ENCODE results near the gene ST3GAL6.

ST3GAL6 gene

GRCh38 chr3:98740324-98740723, 22.8 kb upstream of the ST3GAL6 start:
- DNase-seq (ENCODE audit: low read depth) = no peak

GRCh38 chr3:98741121-98741716, 21.9 kb upstream of the ST3GAL6 start:
- peak; percentile 11 for DNase-seq (ENCODE audit: low read depth)

GRCh38 chr3:98743071-98743470, 20.1 kb upstream of the ST3GAL6 start:
- no peak for DNase-seq (ENCODE audit: low read depth)

GRCh38 chr3:98744283-98744682, 18.9 kb upstream of the ST3GAL6 start:
- DNase-seq (ENCODE audit: low read depth) = no peak

DNA sequence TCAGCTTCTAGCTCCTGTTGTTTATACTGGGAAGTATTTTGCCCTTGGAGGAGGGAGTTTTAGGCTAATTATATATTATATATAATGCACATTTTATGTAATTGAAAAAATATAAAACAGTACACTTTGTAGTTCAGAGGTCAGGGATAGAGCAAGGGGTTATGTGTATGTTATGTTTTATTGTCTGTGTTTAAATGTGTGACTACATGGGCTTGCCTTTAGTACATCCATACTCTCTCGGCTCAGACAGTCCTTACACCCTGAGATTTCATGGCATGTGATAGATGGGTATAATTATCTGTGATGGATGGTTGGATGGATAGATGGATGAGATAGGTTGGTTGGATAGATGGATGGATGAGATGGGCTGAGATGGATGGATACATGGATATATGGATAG, 17.4 kb upstream of the ST3GAL6 start:
- DNase-seq (ENCODE audit: low read depth) = no peak

GRCh38 chr3:98746122-98746521, 17.0 kb upstream of the ST3GAL6 start:
- no peak for DNase-seq (ENCODE audit: low read depth)

GRCh38 chr3:98746882-98747281, 16.3 kb upstream of the ST3GAL6 start:
- DNase-seq (ENCODE audit: low read depth) = no peak

- no peak for DNase-seq (ENCODE audit: low read depth)
These were observed 12.7 kb upstream of the ST3GAL6 start for GRCh38 chr3:98750276-98750919.

DNA sequence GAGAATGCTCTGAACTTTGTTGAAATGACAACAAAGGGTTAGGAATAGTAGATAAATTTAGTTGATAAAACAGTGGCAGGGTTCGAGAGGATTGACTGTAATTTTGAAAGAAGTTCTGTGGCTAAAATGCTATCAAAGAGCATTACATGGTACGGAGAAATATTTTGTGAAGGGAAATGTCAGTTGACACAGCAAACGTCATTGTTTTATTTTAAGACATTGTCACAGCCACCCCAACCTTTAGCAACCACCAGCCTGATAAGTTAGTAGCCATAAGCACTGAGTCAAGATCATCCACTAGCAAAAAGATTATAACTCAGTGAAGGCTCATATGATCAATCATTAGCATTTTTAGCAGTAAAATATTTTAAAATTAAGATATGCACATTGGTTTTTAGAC, 8.7 kb upstream of the ST3GAL6 start:
- no peak for DNase-seq (ENCODE audit: low read depth)

DNA sequence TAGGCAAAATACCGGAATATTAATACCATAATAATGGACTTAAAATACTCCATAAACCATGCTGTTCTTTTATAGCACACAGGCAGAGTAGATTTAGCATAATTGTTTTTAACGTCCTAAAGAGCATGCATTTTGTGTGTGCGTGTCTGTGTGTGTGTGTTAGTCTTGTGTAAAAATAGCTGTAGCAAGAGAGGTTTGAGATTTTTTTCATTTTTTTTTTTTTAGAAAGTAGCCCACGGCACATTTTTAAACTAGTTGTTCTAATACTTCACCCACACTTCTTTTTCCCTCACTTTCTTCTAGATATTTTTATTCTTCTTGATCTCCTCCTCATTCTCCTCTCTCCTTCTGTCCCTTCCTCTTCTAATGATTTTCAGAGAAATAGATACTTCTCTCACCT, 7.5 kb upstream of the ST3GAL6 start:
- DNase-seq (ENCODE audit: low read depth) = no peak

GRCh38 chr3:98759629-98760028, 3.5 kb upstream of the ST3GAL6 start:
- DNase-seq (ENCODE audit: low read depth) = no peak

DNA sequence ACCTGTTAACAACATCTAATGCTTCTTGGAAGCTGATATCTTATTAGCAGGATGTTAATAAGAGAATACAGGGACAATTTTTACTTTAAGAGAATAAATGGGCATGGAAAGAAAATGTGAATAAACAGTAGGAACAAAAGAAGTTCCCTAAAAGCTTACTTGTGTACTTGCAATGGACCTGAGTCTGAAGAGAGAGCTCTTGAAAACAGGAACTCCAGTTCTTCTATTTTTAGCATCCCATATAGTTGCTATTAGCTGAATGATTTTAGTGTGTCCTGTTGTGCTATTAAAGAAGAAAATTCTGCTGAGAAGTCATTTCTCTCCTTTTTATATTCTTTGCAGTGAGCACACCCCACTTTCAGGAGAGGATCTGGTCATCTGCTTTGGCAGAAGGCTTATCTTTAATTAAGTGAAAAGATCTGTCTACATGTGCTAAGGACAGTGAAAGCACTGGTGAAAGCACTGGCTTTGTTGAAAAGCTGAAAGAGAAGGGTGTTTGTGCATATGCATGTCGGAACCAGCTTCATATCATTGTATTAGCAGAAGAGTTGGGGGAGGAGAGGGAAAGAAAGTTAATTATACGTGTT, 1.4 kb upstream of the ST3GAL6 start:
- no peak for DNase-seq (ENCODE audit: low read depth)

DNA sequence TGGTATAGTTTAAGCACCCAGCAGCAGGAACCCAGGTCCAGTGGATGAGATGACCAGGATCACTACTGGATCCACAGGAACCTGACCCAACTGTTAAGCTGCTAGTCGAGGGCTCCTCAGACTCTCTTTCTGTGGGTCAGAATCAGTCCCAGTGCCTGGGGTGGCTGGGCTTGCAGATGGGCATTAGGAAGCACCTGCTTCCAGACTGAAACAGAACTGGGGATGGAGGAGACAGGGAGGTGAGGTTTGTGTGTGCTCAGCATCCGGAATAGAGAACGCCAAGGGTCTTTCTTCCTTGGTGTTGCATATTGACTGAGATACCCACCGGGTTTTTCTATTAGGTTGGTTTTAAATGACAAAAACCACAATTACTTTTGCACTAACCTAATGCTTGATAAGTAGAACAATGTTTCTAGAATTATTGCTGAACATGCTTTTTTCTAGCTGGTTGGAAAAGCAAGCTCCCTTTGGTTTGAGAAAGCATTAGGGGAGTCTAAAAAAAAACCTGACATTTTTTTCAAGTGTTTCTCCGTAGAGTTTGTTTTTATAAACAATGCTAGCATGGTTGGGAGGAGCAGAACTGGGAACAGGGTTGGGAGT, 779 bp downstream of the ST3GAL6 start:
- DNase-seq (ENCODE audit: low read depth) = no peak

- DNase-seq (ENCODE audit: low read depth) = no peak
These were observed 1.3 kb downstream of the ST3GAL6 start for GRCh38 chr3:98764472-98764884.

DNA sequence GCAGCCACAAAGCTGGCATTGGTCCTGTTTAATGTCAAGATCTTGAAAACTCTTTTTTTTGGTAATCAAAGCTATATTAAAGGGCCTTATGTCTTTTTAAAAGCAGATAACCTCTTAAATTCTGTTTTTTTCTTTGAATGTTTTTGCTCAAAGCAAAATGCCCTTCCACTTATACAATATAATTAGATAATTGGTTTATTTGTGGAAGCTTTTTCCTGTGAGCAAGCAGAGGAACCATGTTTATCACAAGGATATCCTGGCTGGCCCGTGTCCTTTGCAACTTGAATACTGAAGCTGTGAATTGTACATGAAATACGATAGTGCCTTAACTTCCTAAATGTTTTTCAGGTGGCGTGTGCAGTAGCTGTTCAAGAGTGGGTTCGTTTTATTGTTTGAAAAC, 2.6 kb downstream of the ST3GAL6 start:
- no peak for DNase-seq (ENCODE audit: low read depth)

DNA sequence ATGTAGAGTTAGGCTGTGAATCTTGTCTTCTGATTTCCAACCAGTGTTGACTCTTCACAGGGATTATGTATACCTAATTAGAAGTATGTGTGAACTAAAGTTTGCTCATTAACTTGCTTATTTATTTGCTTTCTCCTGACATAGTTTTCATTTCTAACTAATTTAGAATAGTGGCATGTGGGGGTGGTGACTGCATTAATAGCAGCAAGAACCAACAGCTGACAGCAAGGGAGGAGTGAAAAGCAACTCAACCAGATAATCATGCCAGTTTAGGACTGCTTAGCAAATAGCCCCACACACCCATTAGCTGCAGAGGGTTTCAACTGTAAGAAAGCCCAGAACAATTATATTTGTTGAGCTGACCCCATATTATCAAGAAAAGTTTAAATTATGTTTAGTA, 3.8 kb downstream of the ST3GAL6 start:
- no peak for DNase-seq (ENCODE audit: low read depth)

- no peak for DNase-seq (ENCODE audit: low read depth)
These were observed 5.8 kb downstream of the ST3GAL6 start for GRCh38 chr3:98768961-98769360.

GRCh38 chr3:98769448-98769847, 6.3 kb downstream of the ST3GAL6 start:
- no peak for DNase-seq (ENCODE audit: low read depth)

- DNase-seq (ENCODE audit: low read depth) = no peak
These were observed 7.3 kb downstream of the ST3GAL6 start for GRCh38 chr3:98770261-98771039.

DNA sequence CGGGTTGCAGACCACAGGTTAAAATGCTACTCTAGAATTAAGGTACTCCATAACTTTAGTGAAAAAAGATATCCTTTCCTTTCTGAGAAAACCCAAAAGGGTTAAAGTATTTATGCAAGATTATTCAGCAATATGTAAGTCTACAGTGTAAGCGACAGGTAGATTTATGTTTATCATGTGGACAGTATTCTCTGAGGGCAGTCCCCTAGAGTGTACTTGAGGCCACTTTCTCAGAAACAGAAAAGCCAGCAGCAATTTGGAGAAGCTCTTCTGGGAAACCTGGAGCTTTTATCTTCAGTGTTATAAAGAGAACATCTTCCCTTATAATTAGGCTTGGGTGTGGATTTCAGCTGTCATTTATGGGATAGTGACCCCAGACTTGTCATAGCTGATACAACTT, 8.9 kb downstream of the ST3GAL6 start:
- no peak for DNase-seq (ENCODE audit: low read depth)

DNA sequence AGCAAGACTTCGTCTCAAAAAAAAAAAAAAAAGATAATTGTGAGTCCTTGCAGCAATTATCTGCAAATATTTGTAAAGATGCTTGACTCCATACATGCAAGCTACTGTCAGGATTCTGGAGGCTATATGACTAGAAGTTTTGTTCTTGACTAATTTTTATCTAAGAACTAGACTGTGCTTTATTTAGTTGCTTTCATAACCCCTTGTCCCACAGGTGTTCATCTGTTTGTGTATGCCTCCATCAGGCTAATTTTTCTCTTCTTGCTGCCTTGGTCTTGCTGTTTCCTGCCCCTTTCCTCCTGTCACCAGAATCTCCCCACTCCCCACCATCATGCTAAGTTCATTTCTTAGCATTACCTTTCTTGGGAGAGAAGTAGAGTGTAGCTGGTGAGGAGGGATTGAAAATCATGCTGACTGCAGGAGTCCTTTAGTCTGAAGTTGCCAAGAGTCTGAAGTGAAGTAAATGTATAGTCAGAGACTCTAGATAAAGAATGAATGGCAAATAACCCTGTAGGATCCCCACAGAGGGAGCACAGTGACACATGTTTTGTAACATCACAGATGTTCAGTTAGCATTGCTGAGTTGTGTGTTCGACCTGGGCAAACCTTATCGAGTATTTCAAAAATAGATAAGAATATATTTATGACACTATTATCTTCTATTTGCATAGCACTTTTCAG, 12.5 kb downstream of the ST3GAL6 start:
- DNase-seq (ENCODE audit: low read depth) = no peak

- no peak for DNase-seq (ENCODE audit: low read depth)
These were observed 13.0 kb downstream of the ST3GAL6 start for GRCh38 chr3:98776140-98776493.
